HAP-1 (cell line): ENCODE data around the gene CUX1.
"Not testable (repeated sequence)": the region's sequence is repeated elsewhere in the genome, so short reads cannot be mapped to it uniquely, and the experiment has no call there.

ENCODE experiments used
- DNase-seq, 2 experiments: peaks; one replicate each; pipeline ENCODE4 v3.0.0-alpha.2; 2016 to 2020; ENCODE audit warnings: low spot score in 2 of 2
- H3K27me3 ChIP-seq: fragments of 250-450 bp; sonication (Bioruptor Pico); 2 replicates; pipeline ENCODE4 v1.5.1; 2020; ENCODE audit warnings: low read depth, mild to moderate bottlenecking, moderate library complexity
- H3K36me3 ChIP-seq: fragments of 250-450 bp; sonication (Bioruptor Pico); replicated peaks from 2 replicates; pipeline ENCODE4 v1.5.1; 2020; ENCODE audit warnings: mild to moderate bottlenecking
- H3K4me1 ChIP-seq: fragments of 250-450 bp; sonication (Bioruptor Pico); 2 replicates; pipeline ENCODE4 v1.5.1; 2020; ENCODE audit warnings: mild to moderate bottlenecking
- H3K4me3 ChIP-seq: fragments of 250-450 bp; sonication (Bioruptor Pico); 2 replicates; pipeline ENCODE4 v1.5.1; 2020; ENCODE audit warnings: mild to moderate bottlenecking, moderate library complexity
- H3K9me3 ChIP-seq: fragments of 250-450 bp; sonication (Bioruptor Pico); 2 replicates; pipeline ENCODE4 v1.5.1; 2020; ENCODE audit warnings: mild to moderate bottlenecking, moderate library complexity
- in situ Hi-C: fragments of 300-500 bp; cut with MboI; formaldehyde crosslinking; loops from 3 replicates; pipeline ENCODE4 v1.14.3; 2020; ENCODE audit warnings: low sequenced_read_pairs, inconsistent platforms, mixed read lengths

The CUX1 gene

GRCh38 chr7:101783381-101784181 is 33.8 kb upstream of the CUX1 start:
- DNase-seq, result no peak
- Histone ChIP-seq H3K4me1 (no peaks in the 10 kb centered on the region), H3K9me3 (no peaks in the 10 kb centered on the region), H3K27me3 (no peaks in the 10 kb centered on the region), H3K36me3 (no peaks in the 10 kb centered on the region), H3K4me3 (no peak overlapping the region)
- in situ Hi-C loops, result no loop called here

- Histone ChIP-seq H3K4me1 (no peaks in the 10 kb centered on the region), H3K9me3 (no peaks in the 10 kb centered on the region), H3K27me3 (no peaks in the 10 kb centered on the region), H3K36me3 (no peaks in the 10 kb centered on the region), H3K4me3 (no peak overlapping the region)
- DNase-seq, result no peak
- in situ Hi-C loops, result no loop called here
Measured at GRCh38 chr7:101784292-101785127, 32.9 kb upstream of the CUX1 start.

GRCh38 chr7:101787864-101788263 is 29.6 kb upstream of the CUX1 start:
- in situ Hi-C loops, result no loop called here
- no peak overlapping the region for H3K4me3 ChIP-seq
- DNase-seq, result no peak
- H3K36me3 ChIP-seq, result no peaks in the 10 kb centered on the region
- no peaks in the 10 kb centered on the region for H3K9me3 ChIP-seq
- no peaks in the 10 kb centered on the region for H3K27me3 ChIP-seq
- H3K4me1 ChIP-seq, result no peaks in the 10 kb centered on the region

- Histone ChIP-seq H3K4me1 (no peaks in the 10 kb centered on the region), H3K9me3 (no peaks in the 10 kb centered on the region), H3K27me3 (no peaks in the 10 kb centered on the region), H3K4me3 (no peak overlapping the region), H3K36me3 (no peaks in the 10 kb centered on the region)
- in situ Hi-C loops, result no loop called here
- DNase-seq, result no peak
Measured at GRCh38 chr7:101788517-101788916, 28.9 kb upstream of the CUX1 start.

GRCh38 chr7:101790566-101791293 is 26.7 kb upstream of the CUX1 start:
- no peaks in the 10 kb centered on the region for H3K9me3 ChIP-seq
- no peaks in the 10 kb centered on the region for H3K27me3 ChIP-seq
- in situ Hi-C loops, result no loop called here
- H3K4me3 ChIP-seq, result no peak overlapping the region
- no peak for DNase-seq
- H3K4me1 ChIP-seq, result no peaks in the 10 kb centered on the region
- H3K36me3 ChIP-seq, result no peaks in the 10 kb centered on the region

GRCh38 chr7:101792051-101792681 is 25.3 kb upstream of the CUX1 start:
- Histone ChIP-seq H3K9me3 (no peaks in the 10 kb centered on the region), H3K27me3 (no peaks in the 10 kb centered on the region), H3K4me3 (no peak overlapping the region), H3K36me3 (no peaks in the 10 kb centered on the region), H3K4me1 (no peaks in the 10 kb centered on the region)
- DNase-seq, result no peak
- in situ Hi-C loops, result no loop called here

GRCh38 chr7:101792682-101793071 is 24.7 kb upstream of the CUX1 start:
- in situ Hi-C loops, result not testable (repeated sequence)

GRCh38 chr7:101795461-101795860 is 22.0 kb upstream of the CUX1 start:
- DNase-seq, result no peak
- Histone ChIP-seq H3K4me1 (no peaks in the 10 kb centered on the region), H3K4me3 (no peak overlapping the region), H3K27me3 (no peaks in the 10 kb centered on the region; the same call in 1 of the 2 replicates), H3K36me3 (no peaks in the 10 kb centered on the region), H3K9me3 (no peaks in the 10 kb centered on the region)
- in situ Hi-C loops, result no loop called here

More at GRCh38 chr7:101792682-101793071, 24.7 kb upstream of the CUX1 start:
- not testable (repeated sequence) for DNase-seq, H3K27me3 ChIP-seq, H3K4me3 ChIP-seq, H3K9me3 ChIP-seq, H3K36me3 ChIP-seq, H3K4me1 ChIP-seq

GRCh38 chr7:101798173-101798572 is 19.3 kb upstream of the CUX1 start:
- DNase-seq, H3K4me3 ChIP-seq, H3K27me3 ChIP-seq, in situ Hi-C loops, H3K4me1 ChIP-seq, H3K36me3 ChIP-seq, H3K9me3 ChIP-seq: not testable (repeated sequence)

GRCh38 chr7:101803203-101804087 is 14.0 kb upstream of the CUX1 start:
- H3K4me3 ChIP-seq, result no peak overlapping the region
- H3K27me3 ChIP-seq, result peaks cover 17% of the 10 kb centered on the region
- in situ Hi-C loops, result no loop called here
- DNase-seq, result no peak
- no peaks in the 10 kb centered on the region for H3K36me3 ChIP-seq
- H3K4me1 ChIP-seq, result peaks cover 9% of the 10 kb centered on the region; the same call in 1 of the 2 replicates
- H3K9me3 ChIP-seq, result no peaks in the 10 kb centered on the region

GRCh38 chr7:101804088-101804963 is 13.1 kb upstream of the CUX1 start:
- DNase-seq, result no peak
- in situ Hi-C loops, result no loop called here
- Histone ChIP-seq H3K4me1 (peaks cover 9% of the 10 kb centered on the region; the same call in 1 of the 2 replicates), H3K9me3 (no peaks in the 10 kb centered on the region), H3K27me3 (peaks cover 17% of the 10 kb centered on the region), H3K4me3 (no peak overlapping the region), H3K36me3 (no peaks in the 10 kb centered on the region)

- H3K4me3 ChIP-seq, result no peak overlapping the region
- H3K4me1 ChIP-seq, result peaks cover 9% of the 10 kb centered on the region; the same call in 1 of the 2 replicates
- H3K9me3 ChIP-seq, result no peaks in the 10 kb centered on the region
- in situ Hi-C loops, result no loop called here
- DNase-seq, result peak in 1 of 2 experiments; percentile 34
- H3K27me3 ChIP-seq, result peaks cover 17% of the 10 kb centered on the region
- H3K36me3 ChIP-seq, result no peaks in the 10 kb centered on the region
Measured at GRCh38 chr7:101804967-101805366, 12.5 kb upstream of the CUX1 start.
